Measurements from ENCODE around the gene FYB1. TPM values are rescaled to one million over a fixed set of nuclear protein-coding genes. Genes with fewer than 3 reads are reported as not detected.

FYB1 gene
- total and polyA plus RNA-seq, 2 of the 8 experiments (the other 6 are each of a cell fraction or from before 2014, with no cell fraction given), result not detected

- no peak for TF ChIP-seq NRF1 (IDR thresholded peaks at IDR 0.05; ENCODE audit: low read depth, low read length)
- no peak for TF ChIP-seq JUND (IDR thresholded peaks at IDR 0.05; ENCODE audit: low read length)
- TF ChIP-seq HDAC2 (IDR thresholded peaks at IDR 0.05; ENCODE audit: borderline replicate concordance in 1 of 2, low read depth in 2 of 2, low read length in 2 of 2), result no peak
- no peak for TF ChIP-seq RNF2 (IDR thresholded peaks at IDR 0.05; ENCODE audit: borderline replicate concordance, low read depth, low read length, missing control alignments, poor library complexity, severe bottlenecking)
- no peak for TF ChIP-seq BCL11A (IDR thresholded peaks at IDR 0.05; ENCODE audit: low read depth in 2 of 2, low read length in 2 of 2)
- TF ChIP-seq RAD21 (IDR thresholded peaks at IDR 0.05 in 1 of 2, conservative IDR thresholded peaks at IDR 0.05 in 1 of 2; ENCODE audit: low read depth in 2 of 2, low read length in 2 of 2), result no peak
- no peak for TF ChIP-seq PHF8 (conservative IDR thresholded peaks at IDR 0.05; ENCODE audit: low read depth, low read length)
Measured at GRCh38 chr5:39159811-39160490, 59.4 kb downstream of the FYB1 start (continued).

Data from H1 (cell line).